ENCODE measurements around the gene MEIKIN.

MEIKIN gene

GRCh38 chr5:131769961-131770360 lies 175.5 kb downstream of the MEIKIN start:
- no peak for DNase-seq (ENCODE audit: low read depth)

- no peak for DNase-seq (ENCODE audit: low read depth)
Measured at GRCh38 chr5:131769336-131769735, 176.1 kb downstream of the MEIKIN start.

DNA sequence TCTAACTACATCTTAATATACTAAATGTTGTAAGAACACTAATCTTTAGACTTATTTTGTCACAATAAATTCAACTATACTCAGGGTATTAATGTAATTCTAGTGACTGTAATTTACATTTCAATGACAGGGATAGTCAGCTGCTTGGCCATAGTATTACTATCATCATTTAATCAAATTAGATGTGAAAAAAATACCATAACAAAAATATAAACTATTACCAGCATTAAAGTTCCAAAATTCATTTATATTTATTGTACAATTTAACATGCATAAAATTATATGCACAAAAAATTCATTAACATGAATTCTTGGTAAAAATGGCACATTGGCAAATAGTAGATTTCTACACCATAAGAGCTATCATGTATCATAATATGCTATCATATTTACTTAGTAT lies 177.6 kb downstream of the MEIKIN start:
- DNase-seq (ENCODE audit: low read depth), result no peak

GRCh38 chr5:131766689-131767088 lies 178.8 kb downstream of the MEIKIN start:
- DNase-seq (ENCODE audit: low read depth), result no peak

- DNase-seq (ENCODE audit: low read depth), result no peak
Measured at GRCh38 chr5:131765261-131765660, 180.2 kb downstream of the MEIKIN start.

DNA sequence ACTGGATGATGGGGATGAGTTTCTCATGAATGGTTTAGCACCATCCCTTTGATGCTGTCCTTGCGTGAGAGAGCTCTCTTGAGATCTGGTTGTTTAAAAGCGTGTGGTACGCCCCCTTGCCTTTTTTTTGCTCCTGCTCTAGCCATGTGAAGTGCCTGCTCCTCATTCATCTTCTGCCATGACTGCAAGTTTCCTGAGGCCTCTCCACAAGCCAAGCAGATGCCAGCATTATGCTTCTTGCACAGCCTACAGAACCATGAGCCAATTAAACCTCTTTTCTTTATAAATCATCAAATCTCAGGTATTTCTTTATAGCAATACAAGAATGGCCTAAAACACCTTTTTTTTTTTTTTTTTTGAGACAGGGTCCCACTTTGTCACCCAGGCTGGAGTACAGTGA lies 181.5 kb downstream of the MEIKIN start:
- no peak for DNase-seq (ENCODE audit: low read depth)

DNA sequence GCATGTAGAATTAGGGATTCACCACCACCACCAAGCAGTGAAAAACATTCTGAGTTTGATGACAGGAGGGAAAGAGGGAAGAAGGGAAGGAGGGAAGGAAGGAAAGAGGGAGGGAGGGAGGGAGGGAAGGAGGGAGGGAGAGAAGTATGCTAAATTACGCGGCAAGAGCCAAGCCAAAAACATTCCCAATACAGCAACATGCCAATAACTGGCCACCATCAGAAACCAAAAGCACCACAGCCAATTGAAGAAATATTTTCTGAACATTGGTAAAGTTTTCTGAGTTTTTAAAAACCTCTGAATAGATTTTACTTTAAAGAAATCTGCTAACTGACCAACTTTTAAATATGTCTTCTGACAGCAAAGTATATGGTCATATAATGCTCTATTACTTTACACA lies 184.7 kb downstream of the MEIKIN start:
- no peak for DNase-seq (ENCODE audit: low read depth)

DNA sequence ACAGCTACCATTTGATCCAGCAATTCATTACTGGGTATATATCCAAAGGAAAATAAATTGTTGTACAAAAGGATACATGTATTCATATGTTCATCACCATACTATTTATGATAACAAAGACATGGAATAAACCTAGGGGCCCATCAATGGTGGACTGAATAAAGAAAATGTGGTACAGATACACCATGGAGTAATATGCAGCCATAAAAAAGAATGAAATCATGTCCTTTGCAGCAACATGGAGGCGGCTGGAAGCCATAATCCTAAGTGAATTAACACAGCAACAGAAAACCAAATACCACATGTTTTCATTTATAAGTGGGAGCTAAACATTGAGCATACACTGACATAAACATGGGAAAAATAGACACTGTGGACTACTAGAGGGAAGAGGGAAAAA lies 185.8 kb downstream of the MEIKIN start:
- DNase-seq (ENCODE audit: low read depth), result no peak

DNA sequence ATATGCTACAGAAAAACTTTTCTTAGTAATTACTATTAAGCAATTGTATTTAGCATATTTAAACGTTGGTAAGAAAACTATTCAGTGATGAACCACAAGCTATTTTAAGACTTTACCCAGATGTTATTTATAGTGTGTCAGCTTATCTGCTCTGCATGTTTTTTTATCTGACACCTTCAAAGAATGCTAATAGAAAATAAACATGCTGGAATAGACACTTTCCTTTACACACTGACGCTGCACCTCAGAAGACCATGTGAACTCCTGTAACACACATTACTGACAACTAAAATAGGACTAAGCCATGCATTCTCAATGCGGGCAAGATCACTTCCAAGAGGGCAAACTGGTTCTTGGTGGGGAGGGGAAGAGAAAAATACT lies 187.0 kb downstream of the MEIKIN start:
- DNase-seq (ENCODE audit: low read depth), result no peak

DNA sequence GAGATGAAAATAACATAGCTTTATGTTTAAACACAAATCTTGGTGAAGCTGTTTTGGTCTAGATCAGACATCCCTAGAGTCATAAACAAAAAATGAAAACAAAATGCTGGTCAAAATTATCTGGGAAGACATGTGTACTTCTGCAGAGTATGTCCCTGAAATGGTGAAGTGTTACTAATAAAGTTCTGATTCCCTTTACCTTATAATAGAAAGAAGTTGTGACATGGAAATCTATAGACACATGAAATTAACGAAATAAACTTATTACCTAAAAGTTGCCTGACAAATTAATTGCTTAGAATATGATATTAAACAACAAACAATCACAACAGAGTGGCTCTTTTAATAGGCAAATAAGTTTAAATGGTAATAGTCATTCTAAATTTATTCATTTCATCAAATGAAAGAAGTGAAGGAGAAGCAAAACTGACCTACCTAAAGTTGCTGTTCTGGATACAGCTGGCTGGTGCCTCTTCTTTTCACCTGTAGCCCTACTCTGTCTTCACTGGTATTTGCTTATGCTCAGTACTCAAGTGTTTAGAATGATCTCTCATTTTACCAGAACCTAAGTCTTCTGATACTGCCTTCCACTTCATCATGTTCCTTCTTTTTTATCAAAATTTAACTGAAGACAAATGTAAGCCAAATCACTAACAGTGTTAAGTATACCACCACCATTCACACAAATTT lies 187.5 kb downstream of the MEIKIN start:
- DNase-seq (ENCODE audit: low read depth), result no peak

Data from stimulated activated CD8-positive, alpha-beta memory T cell treated with anti-CD3 and anti-CD28 coated beads, Interleukin-15, amount 100 ng/mL, for 1 hour (primary cell).